Stimulated activated CD8-positive, alpha-beta memory T cell treated with anti-CD3 and anti-CD28 coated beads, Interleukin-4, amount 100 ng/mL, for 48 hours (primary cell): ENCODE measurements around the gene ITPR3.

ENCODE experiments used
- DNase-seq: peaks from one replicate; pipeline ENCODE4 v3.0.0-alpha.2; 2020

ITPR3 gene

DNA sequence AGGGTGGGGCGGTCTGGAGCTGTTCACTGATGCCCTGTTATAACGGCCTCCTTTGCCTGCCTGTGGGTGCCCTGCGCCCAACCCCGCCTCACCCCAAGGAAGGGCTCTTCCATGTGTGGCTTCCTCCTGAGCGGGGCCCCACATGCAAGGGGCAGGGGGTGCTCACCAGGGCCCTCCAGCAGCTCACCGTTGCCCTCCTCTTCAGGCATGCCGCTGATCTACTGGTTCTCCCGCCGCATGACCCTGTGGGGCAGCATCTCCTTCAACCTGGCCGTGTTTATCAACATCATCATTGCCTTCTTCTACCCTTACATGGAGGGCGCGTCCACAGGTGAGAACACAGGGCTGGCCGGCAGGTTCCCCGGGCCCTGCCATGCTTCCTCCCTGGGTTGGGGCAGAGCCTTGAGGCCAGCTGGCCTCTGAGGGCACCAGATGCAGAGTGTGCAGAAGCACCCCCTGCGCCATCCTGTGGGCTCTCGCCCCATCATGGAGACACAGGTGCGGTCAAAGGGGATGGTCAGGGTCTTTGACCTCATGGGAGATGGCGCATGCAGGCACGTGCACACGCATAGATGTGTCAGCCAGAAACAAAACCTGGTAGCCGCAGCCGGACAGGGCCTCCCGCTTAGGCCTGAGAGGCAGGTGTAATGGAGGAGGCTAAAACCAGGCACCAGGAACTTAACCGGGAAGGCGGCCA is 67.5 kb downstream of the ITPR3 start:
- no peak for DNase-seq

DNA sequence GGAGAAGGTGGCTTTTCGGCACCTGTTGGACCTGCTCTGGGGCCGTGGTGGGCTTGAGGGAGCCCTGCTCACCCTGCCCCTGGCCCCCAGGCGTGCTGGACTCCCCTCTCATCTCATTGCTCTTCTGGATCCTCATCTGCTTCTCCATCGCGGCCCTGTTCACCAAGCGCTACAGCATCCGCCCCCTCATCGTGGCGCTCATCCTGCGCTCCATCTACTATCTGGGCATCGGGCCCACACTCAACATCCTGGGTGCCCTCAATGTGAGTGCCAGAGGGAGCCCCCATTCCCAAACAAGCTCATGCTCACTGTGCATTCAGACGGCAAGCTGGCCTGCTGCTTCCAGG is 68.0 kb downstream of the ITPR3 start:
- DNase-seq: no peak

DNA sequence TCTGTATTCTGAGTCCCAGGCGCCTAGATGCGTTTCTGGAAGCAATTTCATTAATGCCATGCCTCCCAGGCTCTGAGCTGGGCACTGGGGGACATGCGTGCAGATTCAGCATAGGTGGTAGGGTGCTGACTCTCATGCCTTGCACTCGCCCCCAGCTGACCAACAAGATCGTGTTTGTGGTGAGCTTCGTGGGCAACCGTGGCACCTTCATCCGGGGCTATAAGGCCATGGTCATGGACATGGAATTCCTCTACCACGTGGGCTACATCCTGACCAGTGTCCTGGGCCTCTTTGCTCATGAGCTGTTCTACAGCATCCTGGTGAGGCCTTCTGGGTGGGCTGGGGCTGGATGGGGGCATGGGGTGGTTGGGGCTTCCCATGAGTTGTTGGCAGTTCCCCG is 68.8 kb downstream of the ITPR3 start:
- no peak for DNase-seq

DNA sequence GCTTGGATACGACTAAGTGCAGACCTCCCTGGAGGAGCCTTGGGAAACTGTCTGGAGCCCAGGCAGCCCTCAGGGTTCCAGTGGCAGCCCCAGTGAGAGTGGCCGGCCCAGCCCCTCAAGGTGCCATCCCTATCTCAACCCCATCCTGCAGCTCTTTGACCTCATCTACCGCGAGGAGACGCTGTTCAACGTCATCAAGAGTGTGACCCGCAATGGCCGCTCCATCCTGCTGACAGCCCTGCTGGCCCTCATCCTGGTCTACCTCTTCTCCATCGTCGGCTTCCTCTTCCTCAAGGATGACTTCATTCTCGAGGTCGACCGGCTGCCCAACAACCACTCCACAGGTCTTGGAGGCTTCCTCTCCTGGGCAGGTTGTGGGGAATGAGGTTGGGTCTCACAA is 69.6 kb downstream of the ITPR3 start:
- DNase-seq: no peak

DNA sequence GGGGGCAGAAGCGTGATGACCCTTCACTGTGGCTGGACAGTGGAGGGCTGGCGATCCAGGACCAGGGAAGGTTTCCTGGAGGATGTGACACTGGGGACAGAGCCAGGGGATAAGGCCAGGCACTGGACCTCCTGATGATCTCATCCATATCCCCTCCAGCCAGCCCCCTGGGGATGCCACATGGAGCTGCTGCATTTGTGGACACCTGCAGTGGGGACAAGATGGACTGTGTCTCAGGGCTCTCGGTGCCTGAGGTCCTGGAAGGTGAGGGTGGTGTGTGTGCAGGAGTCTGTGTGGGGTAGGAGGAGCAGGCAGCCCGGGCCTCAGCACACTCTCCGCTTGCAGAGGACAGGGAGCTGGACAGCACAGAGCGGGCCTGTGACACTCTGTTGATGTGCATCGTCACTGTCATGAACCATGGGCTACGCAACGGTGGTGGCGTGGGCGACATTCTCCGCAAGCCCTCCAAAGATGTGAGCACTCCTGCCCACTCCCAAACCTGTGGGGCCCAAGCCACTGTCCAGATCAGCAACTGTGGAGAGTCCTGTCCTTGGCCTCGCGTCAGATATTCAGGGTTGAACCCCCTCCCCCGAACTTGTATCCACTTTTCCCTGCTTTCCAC is 70.4 kb downstream of the ITPR3 start:
- no peak for DNase-seq

DNA sequence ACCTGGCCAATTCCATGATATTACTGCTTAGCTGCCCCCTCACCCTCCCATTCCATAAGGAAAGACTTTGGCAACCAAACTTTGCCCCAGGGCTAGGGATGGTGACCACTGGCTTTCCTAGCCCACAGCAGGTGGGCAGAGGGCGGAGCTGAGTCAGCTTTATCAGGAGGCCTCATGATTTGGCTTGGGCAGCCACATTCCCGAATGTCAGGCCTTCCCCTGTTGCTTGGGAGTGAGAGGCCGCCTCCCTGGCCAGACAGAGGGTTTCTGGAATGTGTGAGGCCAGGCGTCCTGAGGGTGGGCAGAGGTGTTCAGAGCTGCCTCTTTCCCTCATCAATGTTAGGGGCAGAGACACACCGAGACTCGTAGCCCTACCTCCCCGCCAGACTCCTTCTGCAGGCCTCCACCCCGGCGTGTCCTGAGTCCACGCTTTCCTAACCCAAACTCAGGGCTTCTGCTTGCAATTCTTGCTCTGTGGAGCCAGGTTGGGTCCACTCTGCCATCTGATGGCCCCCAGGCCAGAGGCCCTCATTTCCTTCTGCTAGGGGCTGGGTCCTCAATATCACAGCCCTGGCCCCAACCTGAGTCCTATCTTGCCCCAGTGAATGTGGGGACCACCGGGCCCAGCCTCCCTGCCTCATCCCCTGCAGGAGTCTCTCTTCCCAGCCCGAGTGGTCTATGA is 71.1 kb downstream of the ITPR3 start:
- no peak for DNase-seq

DNA sequence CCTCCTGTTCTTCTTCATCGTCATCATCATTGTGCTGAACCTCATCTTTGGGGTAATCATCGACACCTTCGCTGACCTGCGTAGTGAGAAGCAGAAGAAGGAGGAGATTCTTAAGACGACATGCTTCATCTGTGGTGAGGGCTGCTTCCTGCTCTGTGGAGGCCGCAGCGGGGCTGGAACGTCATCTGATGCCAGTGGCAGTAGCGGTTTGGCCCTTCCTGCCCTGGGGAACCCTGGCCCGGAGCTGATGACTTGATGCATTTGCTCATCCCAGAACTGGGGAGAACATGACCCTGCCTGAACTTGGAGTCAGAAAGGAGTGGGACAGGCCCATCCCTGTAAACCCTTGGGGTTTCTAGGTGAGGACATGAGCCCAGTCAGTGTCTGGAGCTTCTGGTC is 71.6 kb downstream of the ITPR3 start:
- peak; percentile 81 for DNase-seq

DNA sequence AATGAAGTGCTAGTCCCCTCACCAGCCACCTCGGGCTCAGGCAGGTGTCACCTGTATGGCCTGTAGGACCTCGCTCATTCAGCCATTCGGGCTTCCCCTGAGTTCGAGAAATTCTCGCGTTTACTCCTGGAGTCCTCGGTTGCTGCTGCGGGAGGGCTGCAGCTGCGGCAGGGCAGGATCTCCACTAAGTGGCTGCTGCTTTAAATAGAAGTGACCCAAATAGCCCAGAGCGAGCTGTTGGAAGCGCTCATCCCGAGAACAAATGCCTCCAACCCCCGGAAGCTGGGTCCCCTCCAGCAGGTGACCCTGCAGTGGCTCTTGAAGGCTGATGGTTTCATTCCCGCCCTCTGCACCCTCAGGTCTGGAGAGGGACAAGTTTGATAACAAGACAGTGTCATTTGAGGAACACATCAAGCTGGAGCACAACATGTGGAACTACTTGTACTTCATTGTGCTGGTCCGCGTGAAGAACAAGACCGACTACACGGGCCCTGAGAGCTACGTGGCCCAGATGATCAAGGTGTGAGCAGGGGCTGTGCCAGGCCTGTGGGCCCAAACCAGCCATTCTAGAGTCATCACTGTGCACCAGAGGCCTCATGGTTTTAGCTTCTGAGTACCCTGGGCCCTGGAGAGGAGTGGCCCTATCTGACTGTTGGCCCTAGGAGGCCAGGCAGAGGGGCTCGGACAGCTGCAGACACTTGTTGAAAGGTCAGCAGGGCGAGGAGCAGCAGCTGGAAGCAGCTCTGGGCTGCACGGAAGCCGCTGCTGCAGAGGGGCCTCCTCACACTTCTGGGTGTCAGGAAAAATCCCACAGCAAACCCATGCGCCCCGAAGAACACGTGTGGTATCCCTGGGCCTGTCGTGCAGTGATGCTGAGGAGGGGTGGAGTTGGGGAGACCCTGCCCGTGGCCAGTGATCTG is 72.3 kb downstream of the ITPR3 start:
- DNase-seq: no peak

DNA sequence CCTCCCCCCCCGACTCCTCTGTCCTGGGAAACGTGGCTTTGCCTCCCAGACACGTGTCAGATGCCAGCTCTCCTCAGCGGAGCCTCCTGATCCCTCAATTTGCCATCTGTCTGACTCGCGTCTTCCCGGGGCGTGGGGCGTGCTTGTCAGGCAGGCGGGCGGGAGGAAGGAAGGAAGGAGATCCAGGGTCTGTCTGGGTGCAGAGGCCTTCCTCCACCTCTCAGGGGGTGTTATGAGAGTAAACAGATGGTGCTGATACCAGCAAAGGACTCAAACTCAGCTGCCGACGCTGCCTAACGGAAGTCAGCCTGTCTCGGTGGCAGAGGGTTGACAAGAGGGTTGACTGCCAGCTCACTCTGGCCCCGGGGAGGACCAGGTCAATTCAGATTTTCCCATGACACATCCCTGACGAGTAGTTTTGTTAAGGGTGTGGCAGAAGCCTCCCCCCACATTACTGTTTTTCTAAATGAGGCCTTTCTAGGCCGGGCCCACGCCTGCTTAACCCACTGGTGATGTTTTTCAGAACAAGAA is 73.3 kb downstream of the ITPR3 start:
- peak; percentile 84 for DNase-seq

DNA sequence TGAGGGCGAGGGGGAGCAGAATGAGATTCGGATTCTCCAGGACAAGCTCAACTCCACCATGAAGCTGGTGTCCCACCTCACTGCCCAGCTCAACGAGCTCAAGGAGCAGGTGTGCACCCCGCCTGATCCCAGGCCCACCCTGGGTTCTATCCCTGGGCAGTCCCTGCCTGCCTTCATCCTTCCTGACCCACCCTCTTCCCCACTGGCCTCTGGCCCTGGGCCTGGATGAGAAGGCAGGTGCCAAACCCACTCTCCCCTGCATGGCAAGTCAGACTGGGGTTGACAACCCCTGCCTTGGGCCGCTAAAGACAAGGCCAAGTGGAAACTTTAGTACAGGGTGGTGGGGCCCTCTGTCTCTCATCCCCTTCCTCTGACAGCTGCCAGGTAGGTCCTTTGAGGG is 73.9 kb downstream of the ITPR3 start:
- no peak for DNase-seq

DNA sequence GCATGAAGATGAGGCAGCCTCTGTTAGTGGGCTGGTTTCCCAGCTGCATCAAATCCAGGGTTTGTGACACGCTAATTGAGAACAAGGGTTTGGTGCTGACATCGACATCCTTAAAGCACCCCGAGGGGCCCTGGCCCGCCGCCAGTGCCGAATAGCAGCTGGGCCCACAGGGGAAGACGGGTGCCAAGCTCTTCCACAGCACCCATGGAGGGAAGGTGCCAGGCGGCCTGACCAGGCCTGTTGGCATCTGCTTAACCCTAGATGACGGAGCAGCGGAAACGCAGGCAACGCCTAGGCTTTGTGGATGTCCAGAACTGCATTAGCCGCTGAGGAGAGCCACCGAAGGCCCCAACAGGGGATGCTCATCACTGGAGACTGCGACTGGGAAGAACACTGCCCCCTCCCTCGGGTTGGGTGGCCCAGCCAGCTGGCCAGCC is 74.3 kb downstream of the ITPR3 start:
- no peak for DNase-seq

DNA sequence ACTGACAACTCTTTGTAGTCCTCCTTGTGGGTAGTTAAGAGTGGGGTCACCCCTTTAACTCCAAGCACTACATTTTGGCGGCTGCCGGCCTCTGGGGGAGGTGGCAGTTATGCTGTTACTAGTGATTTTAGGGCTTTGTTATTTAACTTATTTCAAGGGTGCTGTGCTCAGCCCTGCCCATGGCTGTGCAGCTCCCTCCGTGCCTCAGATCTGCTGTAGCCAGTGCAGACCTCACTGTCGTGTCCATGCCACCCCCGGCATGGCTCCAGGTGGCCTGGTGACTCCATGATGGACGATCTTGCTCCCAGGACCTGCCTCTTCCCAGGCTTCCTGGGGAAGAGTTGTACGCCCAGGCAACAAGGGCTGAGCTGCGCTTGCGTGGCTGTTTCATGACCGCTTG is 75.0 kb downstream of the ITPR3 start:
- DNase-seq: no peak

DNA sequence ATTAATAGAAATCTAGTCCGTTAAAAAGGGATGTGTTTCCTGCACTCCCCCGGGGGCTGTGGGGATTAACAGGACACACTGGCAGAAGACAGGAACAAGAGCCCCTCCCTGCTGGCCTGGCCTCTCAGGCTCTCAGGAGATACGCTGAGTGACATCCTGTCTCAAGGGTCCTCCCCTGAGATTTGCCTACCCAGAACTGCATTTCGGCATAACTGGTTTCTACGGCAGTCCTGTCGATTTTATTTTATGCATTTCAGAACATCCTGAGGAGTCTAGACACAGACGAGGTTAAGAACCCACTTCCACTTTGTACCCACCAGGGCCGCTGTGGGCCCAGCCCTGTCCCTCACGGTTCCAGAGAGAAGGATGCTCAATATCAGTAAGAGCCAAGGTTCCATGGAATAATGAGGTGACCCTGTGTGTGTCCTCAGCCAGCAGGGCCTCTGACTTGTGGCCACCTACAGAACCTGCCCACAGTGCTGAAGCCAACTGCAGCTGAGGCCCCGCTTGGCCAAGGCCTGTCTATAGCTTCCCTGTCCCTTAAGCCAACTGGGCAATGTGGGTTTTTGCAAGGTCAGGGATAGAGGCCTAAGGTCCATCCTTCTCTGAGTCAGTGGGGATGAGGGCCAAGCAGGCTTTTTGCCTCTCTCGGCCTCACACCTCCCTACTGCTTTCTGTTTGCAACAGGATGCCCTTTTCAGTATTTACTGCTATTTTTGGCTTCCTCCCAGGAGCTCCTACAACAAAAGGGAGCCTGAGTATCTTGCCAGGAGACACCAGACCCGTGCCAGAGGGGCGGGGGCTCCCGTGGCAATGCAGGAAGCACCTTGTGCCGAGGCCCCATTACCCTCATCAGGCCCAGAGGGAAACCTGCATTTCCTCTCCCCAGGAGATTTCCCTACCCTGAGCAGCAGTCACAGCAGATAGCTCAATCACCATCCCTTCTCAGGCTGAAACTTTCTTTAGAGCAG is 75.7 kb downstream of the ITPR3 start:
- DNase-seq: no peak

DNA sequence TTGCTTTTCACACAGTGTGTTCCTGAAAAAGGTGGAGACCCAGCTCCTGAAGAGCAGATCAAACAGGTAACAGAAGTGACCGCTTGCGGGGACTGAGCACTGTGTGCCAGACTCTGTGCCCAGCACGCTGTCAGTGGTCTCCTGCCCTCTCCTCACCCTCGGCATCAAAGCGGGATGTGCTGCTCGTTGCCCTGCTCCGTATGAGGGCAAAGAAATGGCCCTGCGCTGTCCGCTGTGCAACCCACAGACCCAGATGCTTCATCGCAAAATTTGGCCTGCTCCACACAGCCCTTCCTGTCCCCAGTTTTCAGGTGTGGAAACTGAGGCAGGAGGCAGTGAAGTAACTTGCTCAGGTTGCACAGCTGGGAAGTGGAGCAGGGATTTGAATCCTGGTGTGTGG is 76.7 kb downstream of the ITPR3 start:
- no peak for DNase-seq

DNA sequence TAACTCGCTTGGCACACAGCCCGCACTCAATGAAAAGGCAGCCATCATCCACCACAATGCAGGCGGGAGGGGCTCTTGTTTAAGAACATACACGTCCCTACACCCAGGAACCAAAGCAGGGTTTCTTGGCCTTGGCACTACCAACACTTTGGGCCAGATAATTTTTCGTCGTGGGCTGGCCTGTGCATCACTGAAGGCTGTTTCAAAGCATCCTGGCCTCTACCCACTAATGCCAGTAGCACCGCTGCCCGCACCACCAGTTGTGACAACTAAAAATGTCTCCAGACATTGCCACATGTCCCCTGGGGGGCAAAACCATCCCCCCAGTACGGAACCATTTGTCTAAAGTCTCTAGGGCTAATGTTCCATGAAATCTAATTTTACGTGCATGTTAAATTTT is 77.4 kb downstream of the ITPR3 start:
- DNase-seq: no peak

DNA sequence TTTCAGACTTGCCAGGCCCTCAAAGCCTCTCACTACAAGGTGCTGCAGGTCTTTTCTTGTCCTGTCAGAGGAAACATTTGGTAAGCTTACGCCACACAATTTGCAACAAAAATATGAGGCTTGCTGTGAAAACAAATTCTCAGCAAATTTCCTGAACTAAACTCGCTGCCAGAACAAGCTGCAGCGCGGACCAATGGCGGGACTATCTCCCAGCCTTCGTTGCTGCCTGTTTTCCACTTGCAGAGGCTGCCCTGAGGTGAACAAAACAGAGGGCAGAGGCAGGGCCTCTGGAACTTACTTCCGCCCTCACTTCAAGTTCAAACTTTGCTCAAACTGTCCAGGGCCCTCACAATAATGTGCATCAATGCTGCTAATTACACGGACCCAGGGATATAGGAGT is 78.0 kb downstream of the ITPR3 start:
- no peak for DNase-seq

DNA sequence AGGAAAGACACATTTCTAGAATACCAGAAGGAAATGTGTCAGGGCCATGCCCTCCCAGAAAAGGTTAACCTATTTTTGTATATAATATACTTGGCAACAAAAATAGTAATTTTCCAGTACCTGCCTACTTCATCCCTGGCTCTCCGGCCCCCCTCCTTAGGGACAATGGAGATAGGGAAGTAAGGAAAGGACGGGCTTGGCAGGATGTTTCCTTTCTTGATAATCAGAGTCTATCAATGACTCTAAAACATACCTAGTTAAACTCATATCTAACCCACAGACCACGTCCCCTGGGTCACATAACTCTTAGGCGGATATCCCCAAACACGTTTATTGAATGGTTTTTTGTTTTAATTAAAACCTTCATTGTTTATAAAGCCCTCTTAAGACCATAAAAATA is 78.6 kb downstream of the ITPR3 start:
- DNase-seq: no peak

DNA sequence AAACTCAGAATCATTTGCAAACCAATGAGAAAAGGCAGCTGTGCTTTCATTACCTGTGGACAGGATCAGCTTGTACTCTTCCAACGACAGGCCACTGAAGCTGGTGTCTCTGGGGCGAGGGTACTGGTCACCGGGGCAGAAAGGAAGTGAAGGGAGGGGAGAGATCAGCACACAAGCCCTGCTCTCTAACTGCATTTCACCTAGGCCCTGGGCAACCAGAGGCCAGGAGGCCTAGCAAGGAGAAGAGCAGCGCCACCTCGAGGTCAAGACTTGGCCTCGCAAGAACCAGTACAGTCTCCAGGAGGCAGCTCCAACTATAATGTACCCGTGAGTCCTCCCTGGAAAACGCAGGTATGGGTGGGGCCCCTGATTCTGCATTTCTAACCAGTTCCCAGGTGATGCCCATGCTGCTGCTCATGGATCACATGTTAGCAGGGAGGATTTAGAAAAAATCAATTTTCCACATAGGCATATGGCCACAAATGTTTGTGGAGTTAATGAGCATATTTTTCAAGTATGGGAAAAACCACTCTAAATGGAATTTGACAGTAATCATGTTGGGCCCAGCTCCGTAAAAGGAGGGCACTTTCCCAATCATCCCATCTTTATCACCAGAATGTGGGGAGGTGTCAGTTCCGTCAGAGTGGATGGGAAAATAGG is 79.4 kb downstream of the ITPR3 start:
- DNase-seq: peak; percentile 82

DNA sequence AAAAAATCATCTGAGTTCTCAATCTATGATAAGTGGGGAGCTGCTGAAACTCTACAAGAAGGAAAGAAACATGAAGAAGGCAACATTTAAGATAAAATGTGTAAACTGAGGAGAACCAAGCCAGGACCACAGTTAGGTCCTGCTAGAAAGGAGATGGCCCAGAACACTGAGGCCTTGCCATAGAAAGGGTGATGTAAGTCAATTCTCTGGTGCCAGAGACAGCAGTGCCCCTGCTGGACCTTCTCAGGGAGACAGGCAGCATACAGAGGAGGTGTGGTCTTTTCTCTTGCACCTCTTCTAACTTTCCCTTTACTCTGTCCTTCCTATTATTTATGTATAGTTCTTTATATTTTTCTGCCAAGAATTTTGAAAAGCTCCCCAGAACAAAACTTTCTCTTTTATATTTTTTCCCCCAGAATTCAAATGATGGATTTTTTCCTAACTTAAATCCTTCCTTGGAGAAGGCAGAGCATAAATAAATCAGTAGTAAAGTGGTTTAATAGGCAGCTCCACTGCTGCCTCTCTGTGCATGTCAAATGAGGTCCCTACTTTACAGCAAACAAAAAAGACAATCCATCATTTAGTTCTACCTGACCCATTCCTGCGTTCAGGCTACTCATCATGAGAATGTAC is 81.3 kb downstream of the ITPR3 start:
- no peak for DNase-seq

DNA sequence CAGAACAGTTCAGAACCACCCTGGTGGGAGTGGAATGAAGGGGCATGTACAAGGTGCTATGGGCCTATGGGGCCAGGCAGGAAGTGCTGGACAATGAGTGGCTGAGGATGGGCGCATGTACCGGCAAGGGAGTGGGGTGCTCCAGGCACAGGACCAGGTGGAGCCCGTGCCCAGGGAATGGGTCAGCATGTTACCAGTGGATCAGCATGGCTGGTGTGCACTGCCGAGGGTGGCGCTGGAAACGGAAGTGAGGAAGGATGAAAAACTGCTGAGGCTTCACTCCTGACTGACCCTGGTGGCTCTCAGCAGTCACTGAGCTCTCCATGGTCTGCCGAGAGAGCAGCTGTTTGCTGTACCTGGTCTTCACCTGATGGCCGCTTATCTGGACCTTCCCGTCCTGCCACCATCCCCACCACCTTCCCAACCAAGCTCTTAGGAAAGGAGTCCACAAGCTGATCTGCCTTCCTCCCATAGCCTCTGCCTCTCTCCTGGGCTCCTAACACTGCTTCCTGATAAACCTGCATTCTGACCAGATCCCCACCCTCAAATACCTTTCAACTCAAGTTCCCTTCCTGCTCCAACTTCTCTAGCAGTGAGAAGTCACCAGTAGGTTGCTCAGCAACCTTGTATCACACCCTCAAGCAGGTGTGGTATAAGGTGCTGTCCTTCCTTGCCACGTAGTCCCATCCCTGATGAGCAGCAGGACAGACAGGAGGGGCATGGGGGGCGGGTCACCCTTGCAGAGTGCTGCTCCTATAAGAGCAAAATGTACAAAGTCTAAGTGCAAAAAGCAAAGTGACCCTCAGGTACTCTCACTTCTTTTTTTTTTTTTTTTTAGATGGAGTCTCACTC is 83.3 kb downstream of the ITPR3 start:
- no peak for DNase-seq
